Esophagus muscularis mucosa (tissue), 3 donors: Measurements from ENCODE around the gene ATP10A.

Source experiments
- CTCF ChIP-seq, 3 experiments: fragments of 200-600 bp in 2 of 3; fragments of 450-650 bp in 1 of 3; sonication (generic) in 2 of 3; IDR thresholded peaks; one replicate each; pipeline ENCODE4 v1.5.1; 2017 to 2019; ENCODE audit warnings: antibody characterized with exemption in 3 of 3, mild to moderate bottlenecking in 2 of 3, moderate library complexity in 1 of 3
- POLR2A ChIP-seq: fragments of 450-650 bp; IDR thresholded peaks from one replicate; pipeline ENCODE4 v1.6.1; 2017; ENCODE audit warnings: antibody characterized with exemption, moderate library complexity, mild to moderate bottlenecking, low read depth

- TF ChIP-seq POLR2A (no peak), CTCF (IDR thresholded peaks at IDR 0.05) (no peak)
Observed at GRCh38 chr15:25812845-25813244, 50.3 kb downstream of the ATP10A start.
